ENCODE results near the gene DEDD2.

DEDD2 gene

GRCh38 chr19:42242069-42242511, 24.6 kb upstream of the DEDD2 start:
- Mint-ChIP-seq H3K36me3 (ENCODE audit: low read depth) (peaks cover 10% of the 10 kb centered on the region), H3K4me1 (ENCODE audit: low read depth) (peaks cover 47% of the 10 kb centered on the region), H3K27ac (peak overlapping the region; percentile 81), H3K9me3 (no peaks in the 10 kb centered on the region), H3K27me3 (ENCODE audit: low read depth) (no peaks in the 10 kb centered on the region), H3K4me3 (peak overlapping the region; percentile 91)

DNA sequence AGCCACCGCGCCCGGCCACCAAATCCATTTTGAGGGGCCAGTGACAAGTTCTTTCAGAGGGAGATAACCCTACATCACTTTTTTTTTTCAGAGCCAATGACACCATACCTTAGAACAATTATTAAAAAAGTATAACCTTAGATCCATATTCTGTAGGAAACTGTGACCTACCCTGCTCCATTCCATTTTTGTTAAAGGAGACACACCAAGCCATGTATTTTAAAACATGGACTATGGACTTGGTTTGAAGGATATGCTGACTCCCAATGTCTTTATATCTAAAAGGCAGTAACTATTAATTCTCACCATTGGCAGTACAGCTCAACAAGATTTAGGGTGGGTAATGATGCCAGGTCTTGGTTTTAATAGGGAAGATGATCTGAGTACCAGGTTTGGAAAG, 23.8 kb upstream of the DEDD2 start:
- H3K27ac Mint-ChIP-seq = no peak overlapping the region
- no peaks in the 10 kb centered on the region for H3K27me3 Mint-ChIP-seq (ENCODE audit: low read depth)
- H3K9me3 Mint-ChIP-seq = no peaks in the 10 kb centered on the region
- peak overlapping the region; percentile 91 for H3K4me3 Mint-ChIP-seq
- peaks cover 16% of the 10 kb centered on the region for H3K36me3 Mint-ChIP-seq (ENCODE audit: low read depth)
- H3K4me1 Mint-ChIP-seq (ENCODE audit: low read depth) = peaks cover 41% of the 10 kb centered on the region

DNA sequence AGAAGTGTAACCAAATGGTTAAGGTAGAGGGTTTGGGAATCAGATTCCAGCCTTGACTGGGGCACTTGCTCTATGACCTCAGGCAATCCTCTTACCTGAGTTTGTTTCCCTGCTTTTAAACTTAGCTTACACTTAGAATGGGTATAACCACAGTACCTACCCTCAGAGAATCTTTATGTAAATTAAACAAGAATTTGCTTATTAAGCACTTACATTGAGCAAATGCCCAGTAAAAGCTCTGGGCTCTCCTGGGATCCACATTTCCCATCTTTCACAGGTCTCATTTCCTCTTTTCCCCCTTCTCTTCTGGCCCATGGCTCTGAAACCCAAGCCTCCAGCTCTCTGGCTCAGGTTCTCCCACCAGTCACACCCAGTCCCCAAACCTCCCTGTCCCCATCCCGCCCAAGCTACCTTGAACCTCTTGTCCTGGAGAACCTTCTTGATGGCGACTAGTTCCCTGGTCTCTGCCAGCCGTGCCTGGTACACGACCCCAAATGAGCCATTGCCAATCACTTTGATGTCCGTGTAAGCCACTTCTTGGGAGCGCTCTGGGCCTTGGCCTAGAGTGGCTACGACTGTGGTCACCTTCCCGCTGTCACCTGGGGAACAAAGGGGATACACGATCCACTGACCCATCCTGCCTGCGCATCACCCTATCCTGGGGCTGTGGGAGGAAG, 22.2 kb upstream of the DEDD2 start:
- Mint-ChIP-seq H3K36me3 (ENCODE audit: low read depth) (peaks cover 27% of the 10 kb centered on the region), H3K27ac (no peak overlapping the region), H3K9me3 (no peaks in the 10 kb centered on the region), H3K4me1 (ENCODE audit: low read depth) (peaks cover 35% of the 10 kb centered on the region), H3K27me3 (ENCODE audit: low read depth) (no peaks in the 10 kb centered on the region), H3K4me3 (no peak overlapping the region)

DNA sequence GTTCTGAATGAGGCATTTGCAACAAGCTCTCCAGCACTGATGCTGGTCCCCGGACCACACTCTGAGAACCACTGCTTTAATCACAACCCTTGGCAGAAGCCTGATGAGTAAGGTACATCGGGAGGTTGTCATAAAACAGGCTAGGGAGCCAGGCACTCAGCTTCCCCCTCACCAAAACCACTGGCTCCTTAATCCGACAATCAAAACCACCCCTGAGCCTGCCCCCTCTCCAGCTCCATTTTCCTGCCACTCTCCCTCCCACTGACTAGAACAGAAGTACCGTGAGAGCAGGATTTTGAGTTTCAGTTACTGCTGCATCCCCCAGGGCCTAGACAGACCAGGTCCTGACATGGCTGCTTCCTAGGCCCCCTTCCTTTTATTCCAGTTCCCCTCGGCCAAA, 17.7 kb upstream of the DEDD2 start:
- peaks cover 45% of the 10 kb centered on the region for H3K36me3 Mint-ChIP-seq (ENCODE audit: low read depth)
- peaks cover 13% of the 10 kb centered on the region for H3K4me1 Mint-ChIP-seq (ENCODE audit: low read depth)
- H3K9me3 Mint-ChIP-seq = no peaks in the 10 kb centered on the region
- H3K4me3 Mint-ChIP-seq = no peak overlapping the region
- H3K27ac Mint-ChIP-seq = no peak overlapping the region
- H3K27me3 Mint-ChIP-seq (ENCODE audit: low read depth) = no peaks in the 10 kb centered on the region

- H3K4me1 Mint-ChIP-seq (ENCODE audit: low read depth) = peaks cover 11% of the 10 kb centered on the region
- H3K27me3 Mint-ChIP-seq (ENCODE audit: low read depth) = no peaks in the 10 kb centered on the region
- H3K36me3 Mint-ChIP-seq (ENCODE audit: low read depth) = peaks cover 44% of the 10 kb centered on the region
- H3K27ac Mint-ChIP-seq = no peak overlapping the region
- H3K4me3 Mint-ChIP-seq = no peak overlapping the region
- H3K9me3 Mint-ChIP-seq = no peaks in the 10 kb centered on the region
These were observed 16.9 kb upstream of the DEDD2 start for GRCh38 chr19:42234364-42234763.

DNA sequence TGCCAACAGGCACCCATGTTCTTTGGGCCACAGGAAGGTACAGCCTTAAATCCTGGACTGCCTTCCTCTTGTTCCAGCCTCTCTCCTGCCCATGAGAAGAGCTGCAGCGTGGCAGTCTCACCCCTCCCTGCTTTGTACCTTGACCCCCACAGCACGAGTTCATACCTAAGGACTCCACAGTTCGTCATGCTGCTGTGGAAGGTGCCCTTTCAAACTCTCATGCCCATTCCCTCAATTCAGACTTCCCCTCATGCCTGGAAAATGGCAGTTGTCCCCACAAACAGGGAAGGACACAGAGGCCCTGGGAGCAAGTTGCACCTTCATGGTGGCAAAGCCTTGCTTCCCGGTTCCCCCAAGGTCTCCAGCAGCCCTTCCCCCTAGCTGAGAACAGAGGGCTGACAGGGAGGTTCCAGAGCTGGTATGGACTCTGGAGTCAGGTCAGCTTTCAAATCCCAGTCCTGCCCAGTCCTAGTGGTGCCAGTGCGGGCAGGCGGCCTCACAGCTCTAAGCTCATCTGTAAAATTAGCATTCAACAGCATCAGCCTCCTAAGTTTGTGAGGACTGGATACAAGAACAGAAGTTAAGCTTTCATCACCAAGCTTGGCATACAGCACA, 16.3 kb upstream of the DEDD2 start:
- peak overlapping the region; percentile 49 for H3K27ac Mint-ChIP-seq
- no peaks in the 10 kb centered on the region for H3K27me3 Mint-ChIP-seq (ENCODE audit: low read depth)
- H3K36me3 Mint-ChIP-seq (ENCODE audit: low read depth) = peaks cover 44% of the 10 kb centered on the region
- H3K9me3 Mint-ChIP-seq = no peaks in the 10 kb centered on the region
- H3K4me3 Mint-ChIP-seq = no peak overlapping the region
- peaks cover 11% of the 10 kb centered on the region for H3K4me1 Mint-ChIP-seq (ENCODE audit: low read depth)

GRCh38 chr19:42233106-42233505, 15.6 kb upstream of the DEDD2 start:
- H3K27me3 Mint-ChIP-seq (ENCODE audit: low read depth) = no peaks in the 10 kb centered on the region
- no peak overlapping the region for H3K27ac Mint-ChIP-seq
- H3K4me1 Mint-ChIP-seq (ENCODE audit: low read depth) = peaks cover 13% of the 10 kb centered on the region
- H3K36me3 Mint-ChIP-seq (ENCODE audit: low read depth) = peaks cover 45% of the 10 kb centered on the region
- no peak overlapping the region for H3K4me3 Mint-ChIP-seq
- no peaks in the 10 kb centered on the region for H3K9me3 Mint-ChIP-seq

- no peak overlapping the region for H3K4me3 Mint-ChIP-seq
- H3K36me3 Mint-ChIP-seq (ENCODE audit: low read depth) = peaks cover 49% of the 10 kb centered on the region
- peaks cover 13% of the 10 kb centered on the region for H3K4me1 Mint-ChIP-seq (ENCODE audit: low read depth)
- no peaks in the 10 kb centered on the region for H3K9me3 Mint-ChIP-seq
- H3K27ac Mint-ChIP-seq = no peak overlapping the region
- no peaks in the 10 kb centered on the region for H3K27me3 Mint-ChIP-seq (ENCODE audit: low read depth)
These were observed 15.0 kb upstream of the DEDD2 start for GRCh38 chr19:42232435-42232834.

DNA sequence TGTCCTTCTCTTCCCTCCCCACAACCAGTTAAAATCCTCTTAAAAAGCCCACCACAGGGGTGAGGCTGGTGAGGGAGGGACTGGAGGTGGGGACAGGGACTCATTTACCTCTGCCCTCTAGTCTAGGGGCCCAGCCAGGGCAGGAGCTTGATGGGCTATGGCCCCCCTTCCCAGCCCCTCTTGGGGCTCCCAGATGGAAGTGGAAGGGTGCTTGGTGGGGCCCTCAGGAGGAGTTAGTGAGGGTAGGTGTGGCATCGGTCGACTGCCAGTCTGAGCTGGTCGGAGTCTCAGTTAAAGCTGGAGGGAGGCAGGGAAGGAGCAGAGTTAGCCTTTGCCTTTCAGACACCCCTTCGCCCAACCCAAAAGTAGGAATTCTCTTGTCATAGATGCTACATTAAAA, 13.1 kb upstream of the DEDD2 start:
- H3K27ac Mint-ChIP-seq = no peak overlapping the region
- H3K36me3 Mint-ChIP-seq (ENCODE audit: low read depth) = peaks cover 49% of the 10 kb centered on the region
- H3K9me3 Mint-ChIP-seq = no peaks in the 10 kb centered on the region
- peaks cover 19% of the 10 kb centered on the region for H3K4me1 Mint-ChIP-seq (ENCODE audit: low read depth)
- H3K4me3 Mint-ChIP-seq = no peak overlapping the region
- H3K27me3 Mint-ChIP-seq (ENCODE audit: low read depth) = no peaks in the 10 kb centered on the region

DNA sequence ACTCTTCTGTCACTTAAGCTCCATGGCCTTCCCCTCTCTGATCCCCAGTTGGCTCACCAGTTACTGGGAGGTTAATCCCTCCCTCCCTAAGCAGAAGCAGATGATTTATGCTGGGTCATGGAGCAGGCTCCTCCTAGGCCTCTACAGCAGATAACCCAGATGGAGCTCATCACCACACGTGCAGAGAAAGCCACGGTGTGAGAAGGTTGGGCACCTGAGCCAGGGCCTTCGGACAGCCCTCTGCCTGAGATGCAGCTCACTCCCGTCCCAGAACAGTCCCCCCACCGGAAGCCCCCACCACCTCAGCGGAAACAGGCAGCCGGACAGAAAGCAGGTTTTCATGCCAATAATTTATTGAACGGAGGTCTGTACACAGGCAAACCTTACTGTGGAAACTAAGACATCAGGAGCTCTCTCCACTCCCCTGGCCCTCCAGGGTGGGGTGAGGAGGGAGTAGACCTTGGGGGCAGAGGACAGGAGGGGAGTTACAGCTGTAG, 12.4 kb upstream of the DEDD2 start:
- Mint-ChIP-seq H3K36me3 (ENCODE audit: low read depth) (peaks cover 44% of the 10 kb centered on the region), H3K9me3 (no peaks in the 10 kb centered on the region), H3K4me1 (ENCODE audit: low read depth) (peaks cover 17% of the 10 kb centered on the region), H3K27me3 (ENCODE audit: low read depth) (no peaks in the 10 kb centered on the region), H3K4me3 (no peak overlapping the region), H3K27ac (no peak overlapping the region)

DNA sequence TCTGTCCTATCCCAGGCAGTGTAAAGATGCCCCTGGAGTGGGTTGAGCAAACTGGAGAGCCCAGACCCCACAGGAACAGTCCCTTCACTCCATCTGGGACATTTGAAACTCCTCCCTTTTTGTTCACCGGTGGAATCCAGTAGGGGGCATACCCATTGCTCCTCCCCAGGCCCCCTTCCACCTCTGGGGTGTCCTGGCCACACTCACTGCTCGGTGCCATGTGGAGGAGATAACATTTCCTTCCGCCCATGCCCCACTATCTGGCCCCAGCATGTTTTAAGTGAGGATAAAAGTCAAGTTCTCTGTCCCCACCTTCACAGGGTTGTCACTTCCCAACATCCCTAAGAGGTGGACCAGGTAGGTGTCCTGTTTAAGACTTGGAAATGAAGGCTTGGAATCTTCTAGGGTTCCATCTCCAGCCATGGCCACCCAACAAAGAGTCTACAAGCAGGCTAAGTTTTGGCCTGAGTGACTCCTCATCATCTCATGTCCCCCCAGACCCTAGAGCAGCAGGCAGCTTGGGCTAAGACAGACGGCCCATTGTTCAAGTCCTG, 11.9 kb upstream of the DEDD2 start:
- Mint-ChIP-seq H3K9me3 (no peaks in the 10 kb centered on the region), H3K4me3 (no peak overlapping the region), H3K27me3 (ENCODE audit: low read depth) (no peaks in the 10 kb centered on the region), H3K36me3 (ENCODE audit: low read depth) (peaks cover 46% of the 10 kb centered on the region), H3K4me1 (ENCODE audit: low read depth) (peaks cover 17% of the 10 kb centered on the region), H3K27ac (no peak overlapping the region)

- Mint-ChIP-seq H3K27me3 (ENCODE audit: low read depth) (no peaks in the 10 kb centered on the region), H3K4me1 (ENCODE audit: low read depth) (peaks cover 17% of the 10 kb centered on the region), H3K4me3 (no peak overlapping the region), H3K27ac (no peak overlapping the region), H3K36me3 (ENCODE audit: low read depth) (peaks cover 42% of the 10 kb centered on the region), H3K9me3 (no peaks in the 10 kb centered on the region)
These were observed 11.2 kb upstream of the DEDD2 start for GRCh38 chr19:42228641-42229040.

DNA sequence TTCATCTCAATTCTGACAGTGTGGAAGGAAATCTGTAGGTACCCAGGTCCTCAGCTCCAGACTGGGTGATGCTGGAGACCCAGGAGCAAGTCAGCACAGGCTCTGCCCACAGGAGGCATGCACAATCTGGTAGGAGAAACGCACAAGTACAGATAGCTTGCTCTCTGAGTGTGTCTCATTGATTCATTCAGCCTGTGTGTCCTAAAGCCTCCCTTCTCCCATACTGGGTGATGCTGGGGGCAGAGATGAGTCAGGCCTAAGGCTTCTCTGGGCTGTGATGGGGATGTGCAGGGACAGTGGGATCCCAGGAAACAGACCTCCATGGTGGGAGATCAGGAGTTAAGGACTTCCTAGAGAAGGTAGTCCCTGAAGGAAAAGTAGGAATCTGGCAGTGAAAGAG, 9.4 kb upstream of the DEDD2 start:
- H3K27ac Mint-ChIP-seq = peak overlapping the region; percentile 34
- no peaks in the 10 kb centered on the region for H3K9me3 Mint-ChIP-seq
- peaks cover 36% of the 10 kb centered on the region for H3K36me3 Mint-ChIP-seq (ENCODE audit: low read depth)
- peaks cover 23% of the 10 kb centered on the region for H3K4me1 Mint-ChIP-seq (ENCODE audit: low read depth)
- no peak overlapping the region for H3K4me3 Mint-ChIP-seq
- no peaks in the 10 kb centered on the region for H3K27me3 Mint-ChIP-seq (ENCODE audit: low read depth)

- Mint-ChIP-seq H3K4me3 (no peak overlapping the region), H3K27ac (no peak overlapping the region), H3K4me1 (ENCODE audit: low read depth) (peaks cover 26% of the 10 kb centered on the region), H3K9me3 (no peaks in the 10 kb centered on the region), H3K27me3 (ENCODE audit: low read depth) (no peaks in the 10 kb centered on the region), H3K36me3 (ENCODE audit: low read depth) (peaks cover 32% of the 10 kb centered on the region)
These were observed 8.3 kb upstream of the DEDD2 start for GRCh38 chr19:42225718-42226292.
